ENCODE results near the gene RNF13.
"Not testable (repeated sequence)": the region's sequence is repeated elsewhere in the genome, so short reads cannot be mapped to it uniquely, and the experiment has no call there.

Gene RNF13

DNA sequence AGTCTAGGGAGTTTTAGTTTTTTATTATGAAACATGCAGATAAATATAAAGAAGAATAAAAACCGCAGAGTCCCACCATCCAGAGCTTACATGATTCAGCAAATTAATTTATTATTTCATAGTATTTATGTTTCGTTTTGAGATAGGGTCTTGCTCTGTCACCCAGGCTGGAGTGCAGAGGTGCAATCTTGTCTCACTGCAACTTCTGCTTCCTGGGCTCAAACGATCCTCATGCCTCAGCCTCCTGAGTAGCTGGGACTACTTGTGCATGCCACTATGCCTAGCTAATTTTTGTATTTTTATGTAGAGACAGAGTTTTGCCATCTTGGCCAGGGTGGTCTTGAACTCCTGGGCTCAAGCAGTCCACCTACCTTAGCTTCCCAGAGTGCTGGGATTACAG is 13.6 kb downstream of the RNF13 start:
- DNase-seq (ENCODE audit: insufficient read length, low spot score) (no peak), FAIRE-seq (no peak)
- TF ChIP-seq, protein P1, sequence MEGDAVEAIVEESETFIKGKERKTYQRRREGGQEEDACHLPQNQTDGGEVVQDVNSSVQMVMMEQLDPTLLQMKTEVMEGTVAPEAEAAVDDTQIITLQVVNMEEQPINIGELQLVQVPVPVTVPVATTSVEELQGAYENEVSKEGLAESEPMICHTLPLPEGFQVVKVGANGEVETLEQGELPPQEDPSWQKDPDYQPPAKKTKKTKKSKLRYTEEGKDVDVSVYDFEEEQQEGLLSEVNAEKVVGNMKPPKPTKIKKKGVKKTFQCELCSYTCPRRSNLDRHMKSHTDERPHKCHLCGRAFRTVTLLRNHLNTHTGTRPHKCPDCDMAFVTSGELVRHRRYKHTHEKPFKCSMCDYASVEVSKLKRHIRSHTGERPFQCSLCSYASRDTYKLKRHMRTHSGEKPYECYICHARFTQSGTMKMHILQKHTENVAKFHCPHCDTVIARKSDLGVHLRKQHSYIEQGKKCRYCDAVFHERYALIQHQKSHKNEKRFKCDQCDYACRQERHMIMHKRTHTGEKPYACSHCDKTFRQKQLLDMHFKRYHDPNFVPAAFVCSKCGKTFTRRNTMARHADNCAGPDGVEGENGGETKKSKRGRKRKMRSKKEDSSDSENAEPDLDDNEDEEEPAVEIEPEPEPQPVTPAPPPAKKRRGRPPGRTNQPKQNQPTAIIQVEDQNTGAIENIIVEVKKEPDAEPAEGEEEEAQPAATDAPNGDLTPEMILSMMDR (IDR thresholded peaks at IDR 0.05; ENCODE audit: insufficient read depth, missing control alignments) = no peak

DNA sequence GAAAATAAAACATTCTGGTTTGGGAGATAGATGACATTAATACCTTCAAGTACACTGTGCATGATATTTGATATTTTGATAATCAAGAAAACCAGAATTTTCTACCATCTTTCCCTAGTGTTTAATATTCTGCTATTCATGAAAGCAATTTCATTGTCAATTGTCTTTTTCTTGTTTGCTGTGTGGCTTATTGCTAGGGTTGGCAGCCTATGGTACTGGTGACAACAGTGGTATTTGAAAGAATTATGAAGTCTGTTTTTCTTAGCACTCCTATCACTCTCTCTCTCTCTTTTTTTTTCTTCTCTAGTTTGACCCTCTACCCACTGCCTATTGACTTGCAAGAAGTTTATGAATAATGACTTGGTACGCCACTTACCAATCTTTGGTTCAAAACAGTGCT is 15.4 kb downstream of the RNF13 start:
- TF ChIP-seq, protein P1 (IDR thresholded peaks at IDR 0.05; ENCODE audit: insufficient read depth, missing control alignments) = no peak
- FAIRE-seq (no peak), DNase-seq (ENCODE audit: insufficient read length, low spot score) (no peak)

DNA sequence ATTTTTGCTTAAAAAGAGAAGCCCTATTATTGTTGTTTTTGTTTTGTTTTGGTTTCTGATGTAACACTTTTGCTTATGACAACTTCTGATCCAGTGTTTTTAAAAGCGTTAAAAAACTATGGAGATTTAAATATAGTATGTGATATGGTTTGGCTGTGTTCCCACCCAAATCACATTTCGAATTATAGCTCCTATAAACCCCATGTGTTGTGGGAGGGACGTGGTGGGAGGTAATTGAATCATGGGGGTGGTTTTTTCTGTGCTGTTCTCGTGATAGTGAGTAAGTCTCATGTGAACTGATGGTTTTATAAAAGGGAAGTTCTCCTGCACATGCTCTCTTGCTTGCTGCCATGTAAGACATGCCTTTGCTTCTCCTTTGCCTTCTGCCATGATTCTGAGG is 16.6 kb downstream of the RNF13 start:
- FAIRE-seq; DNase-seq (ENCODE audit: insufficient read length, low spot score): not testable (repeated sequence)

DNA sequence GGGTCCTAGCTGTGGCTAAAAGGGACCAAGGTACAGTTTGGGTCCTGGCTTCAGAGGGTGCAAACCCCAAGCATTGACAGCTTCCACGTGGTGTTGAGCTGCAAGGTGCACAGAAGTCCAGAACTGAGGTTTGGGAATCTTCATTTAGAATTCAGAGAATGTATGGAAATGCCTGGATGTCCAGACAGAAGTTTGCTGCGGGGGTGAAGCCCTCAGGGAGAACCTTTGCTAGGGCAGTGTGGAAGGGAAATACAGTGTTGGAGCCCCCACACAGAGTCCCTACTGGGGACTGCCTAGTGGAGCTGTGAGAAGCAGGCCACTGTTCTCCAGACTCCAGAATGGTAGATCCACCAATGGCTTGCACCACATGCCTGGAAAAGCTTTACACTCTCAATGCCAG is 17.9 kb downstream of the RNF13 start:
- FAIRE-seq = no peak
- TF ChIP-seq, protein P1 (IDR thresholded peaks at IDR 0.05; ENCODE audit: insufficient read depth, missing control alignments) = no peak
- DNase-seq (ENCODE audit: insufficient read length, low spot score) = no peak

DNA sequence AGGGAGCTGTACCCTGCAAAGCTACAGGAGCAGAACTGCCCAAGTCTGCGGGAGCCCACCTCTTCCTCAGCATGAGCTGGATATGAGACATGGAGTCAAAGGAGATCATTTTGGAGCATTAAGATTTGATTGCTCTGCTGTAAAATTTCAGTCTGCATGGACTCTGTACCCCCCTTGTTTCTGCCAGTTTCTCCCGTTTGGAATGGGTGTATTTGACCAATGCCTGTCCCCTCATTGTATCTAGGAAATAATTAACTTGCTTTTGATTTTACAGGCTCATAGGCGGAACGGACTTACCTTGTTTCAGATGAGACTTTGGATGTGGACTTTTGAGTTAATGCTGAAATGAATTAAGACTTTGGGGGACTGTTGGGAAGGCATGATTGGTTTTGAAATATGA is 18.3 kb downstream of the RNF13 start:
- DNase-seq (ENCODE audit: insufficient read length, low spot score) (no peak), FAIRE-seq (no peak)
- TF ChIP-seq, protein P1 (IDR thresholded peaks at IDR 0.05; ENCODE audit: insufficient read depth, missing control alignments) = no peak

DNA sequence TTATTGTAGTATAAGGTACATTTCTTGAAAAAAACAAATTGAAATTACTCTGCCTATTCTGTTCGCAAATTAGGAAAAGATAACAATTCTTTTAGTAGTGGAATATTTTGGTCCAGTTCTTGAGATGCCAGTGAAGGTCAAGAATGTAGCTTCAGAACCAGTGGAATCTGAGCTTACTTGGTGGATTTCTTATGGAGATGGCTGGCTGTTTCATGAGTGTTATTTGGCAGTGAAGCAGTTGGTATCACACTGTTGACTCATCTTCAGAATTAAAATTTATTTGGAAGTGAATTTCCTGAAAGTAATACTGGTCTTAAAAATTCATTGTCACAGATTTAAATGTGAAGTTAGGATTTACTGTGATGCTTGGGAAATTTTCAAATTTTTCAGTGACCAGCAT is 19.1 kb downstream of the RNF13 start:
- FAIRE-seq (no peak), DNase-seq (ENCODE audit: insufficient read length, low spot score) (no peak)
- TF ChIP-seq, protein P1 (IDR thresholded peaks at IDR 0.05; ENCODE audit: insufficient read depth, missing control alignments) = no peak

DNA sequence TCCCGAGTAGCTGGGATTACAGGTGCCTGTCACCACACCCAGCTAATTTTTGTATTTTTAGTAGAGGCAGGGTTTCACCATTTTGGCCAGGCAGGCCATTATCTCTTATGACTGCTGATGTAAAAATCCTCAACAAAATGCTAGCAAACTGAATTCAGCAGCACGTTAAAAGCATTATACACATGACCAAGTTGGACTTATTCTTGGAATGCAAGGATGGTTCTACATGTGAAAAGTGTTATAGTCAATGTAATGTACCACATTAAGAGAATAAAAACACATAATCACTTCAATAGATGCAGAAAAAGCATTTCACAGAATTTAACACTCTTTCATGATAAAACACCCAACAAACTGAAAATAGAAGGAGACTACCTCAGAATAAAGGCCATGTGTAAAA is 20.2 kb downstream of the RNF13 start:
- FAIRE-seq = no peak
- TF ChIP-seq, protein P1 (IDR thresholded peaks at IDR 0.05; ENCODE audit: insufficient read depth, missing control alignments) = no peak
- no peak for DNase-seq (ENCODE audit: insufficient read length, low spot score)

DNA sequence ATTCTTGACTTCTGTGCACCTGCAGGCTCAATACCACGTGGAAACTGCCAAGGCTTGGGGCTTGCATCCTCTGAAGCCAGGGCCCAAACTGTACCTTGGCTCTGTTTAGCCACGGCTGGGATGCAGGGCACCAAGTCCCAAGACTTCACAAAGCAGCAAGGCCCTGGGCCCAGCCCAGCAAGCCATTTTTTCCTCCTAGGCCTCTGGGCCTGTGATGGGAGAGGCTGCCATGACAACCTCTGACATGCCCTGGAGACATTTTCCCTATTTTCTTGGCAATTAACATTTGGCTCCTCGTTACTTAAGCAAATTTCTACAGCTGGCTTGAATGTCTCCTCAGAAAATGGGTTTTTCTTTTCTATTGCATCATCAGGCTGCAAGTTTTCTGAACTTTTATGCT is 25.5 kb downstream of the RNF13 start:
- FAIRE-seq = not testable (repeated sequence)

DNA sequence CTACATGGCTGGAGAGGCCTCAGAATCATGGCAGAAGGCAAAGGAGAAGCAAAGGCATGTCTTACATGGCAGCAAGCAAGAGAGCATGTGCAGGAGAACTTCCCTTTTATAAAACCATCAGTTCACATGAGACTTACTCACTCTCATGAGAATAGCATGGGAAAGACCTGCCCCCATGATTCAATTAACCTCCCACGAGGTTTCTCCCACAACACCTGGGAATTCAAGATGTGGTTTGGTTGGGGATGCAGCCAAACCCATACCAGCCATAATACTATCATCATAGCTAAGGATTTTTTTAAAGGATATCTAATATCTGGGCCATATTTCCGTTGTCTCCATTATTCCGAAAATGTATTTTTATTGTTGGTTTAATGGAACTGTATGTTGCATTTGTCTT is 26.5 kb downstream of the RNF13 start:
- not testable (repeated sequence) for FAIRE-seq; DNase-seq (ENCODE audit: insufficient read length, low spot score)

More for the DNA sequence above, 25.5 kb downstream of the RNF13 start:
- DNase-seq (ENCODE audit: insufficient read length, low spot score) = not testable (repeated sequence)

Data from D721Med (cell line).